Nephron (organoid): ENCODE data around the gene APBB1IP.
"Not testable (repeated sequence)": the region's sequence is repeated elsewhere in the genome, so short reads cannot be mapped to it uniquely, and the experiment has no call there.

Source experiments
- H3K27ac Mint-ChIP-seq, 3 experiments: 2 replicates each; pipeline ENCODE4 v1.8.0; 2020; ENCODE audit warnings: mixed read lengths in 3 of 3, mild to moderate bottlenecking in 2 of 3, moderate library complexity in 1 of 3
- H3K27me3 Mint-ChIP-seq: 2 replicates; pipeline ENCODE4 v1.8.0; 2021; ENCODE audit warnings: low read depth, mild to moderate bottlenecking, moderate library complexity, mixed read lengths
- H3K36me3 Mint-ChIP-seq: 2 replicates; pipeline ENCODE4 v1.8.0; 2020; ENCODE audit warnings: low read depth, mixed read lengths
- H3K4me1 Mint-ChIP-seq: 2 replicates; pipeline ENCODE4 v1.8.0; 2020; ENCODE audit warnings: mixed read lengths
- H3K4me3 Mint-ChIP-seq, 3 experiments: 2 replicates each; pipeline ENCODE4 v1.8.0; 2020; ENCODE audit warnings: mild to moderate bottlenecking in 3 of 3, mixed read lengths in 3 of 3, moderate library complexity in 2 of 3
- H3K9me3 Mint-ChIP-seq: 2 replicates; pipeline ENCODE4 v1.8.0; 2020; ENCODE audit warnings: mixed read lengths
- TF ChIP-seq, protein P1 (sequence below), 3 experiments: fragments of 200-600 bp; sonication (generic); IDR thresholded peaks; one replicate each; pipeline ENCODE4 v1.5.0; 2021; ENCODE audit warnings: antibody characterized with exemption in 3 of 3; ENCODE audit not compliant: unreplicated experiment in 3 of 3

The APBB1IP gene

GRCh38 chr10:26485150-26485941, 47.2 kb downstream of the APBB1IP start:
- Mint-ChIP-seq H3K36me3 (no peaks in the 10 kb centered on the region), H3K9me3 (no peaks in the 10 kb centered on the region), H3K27ac (peak overlapping the region in 1 of 3 experiments; percentile 1), H3K27me3 (no peaks in the 10 kb centered on the region), H3K4me1 (no peaks in the 10 kb centered on the region), H3K4me3 (no peak overlapping the region)
- TF ChIP-seq, protein P1, sequence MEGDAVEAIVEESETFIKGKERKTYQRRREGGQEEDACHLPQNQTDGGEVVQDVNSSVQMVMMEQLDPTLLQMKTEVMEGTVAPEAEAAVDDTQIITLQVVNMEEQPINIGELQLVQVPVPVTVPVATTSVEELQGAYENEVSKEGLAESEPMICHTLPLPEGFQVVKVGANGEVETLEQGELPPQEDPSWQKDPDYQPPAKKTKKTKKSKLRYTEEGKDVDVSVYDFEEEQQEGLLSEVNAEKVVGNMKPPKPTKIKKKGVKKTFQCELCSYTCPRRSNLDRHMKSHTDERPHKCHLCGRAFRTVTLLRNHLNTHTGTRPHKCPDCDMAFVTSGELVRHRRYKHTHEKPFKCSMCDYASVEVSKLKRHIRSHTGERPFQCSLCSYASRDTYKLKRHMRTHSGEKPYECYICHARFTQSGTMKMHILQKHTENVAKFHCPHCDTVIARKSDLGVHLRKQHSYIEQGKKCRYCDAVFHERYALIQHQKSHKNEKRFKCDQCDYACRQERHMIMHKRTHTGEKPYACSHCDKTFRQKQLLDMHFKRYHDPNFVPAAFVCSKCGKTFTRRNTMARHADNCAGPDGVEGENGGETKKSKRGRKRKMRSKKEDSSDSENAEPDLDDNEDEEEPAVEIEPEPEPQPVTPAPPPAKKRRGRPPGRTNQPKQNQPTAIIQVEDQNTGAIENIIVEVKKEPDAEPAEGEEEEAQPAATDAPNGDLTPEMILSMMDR (IDR thresholded peaks at IDR 0.05; ENCODE audit: unreplicated experiment in 3 of 3): no peak

- H3K27ac Mint-ChIP-seq: no peak overlapping the region
- H3K9me3 Mint-ChIP-seq: no peaks in the 10 kb centered on the region
These were observed 48.2 kb downstream of the APBB1IP start for GRCh38 chr10:26486304-26486703.

DNA sequence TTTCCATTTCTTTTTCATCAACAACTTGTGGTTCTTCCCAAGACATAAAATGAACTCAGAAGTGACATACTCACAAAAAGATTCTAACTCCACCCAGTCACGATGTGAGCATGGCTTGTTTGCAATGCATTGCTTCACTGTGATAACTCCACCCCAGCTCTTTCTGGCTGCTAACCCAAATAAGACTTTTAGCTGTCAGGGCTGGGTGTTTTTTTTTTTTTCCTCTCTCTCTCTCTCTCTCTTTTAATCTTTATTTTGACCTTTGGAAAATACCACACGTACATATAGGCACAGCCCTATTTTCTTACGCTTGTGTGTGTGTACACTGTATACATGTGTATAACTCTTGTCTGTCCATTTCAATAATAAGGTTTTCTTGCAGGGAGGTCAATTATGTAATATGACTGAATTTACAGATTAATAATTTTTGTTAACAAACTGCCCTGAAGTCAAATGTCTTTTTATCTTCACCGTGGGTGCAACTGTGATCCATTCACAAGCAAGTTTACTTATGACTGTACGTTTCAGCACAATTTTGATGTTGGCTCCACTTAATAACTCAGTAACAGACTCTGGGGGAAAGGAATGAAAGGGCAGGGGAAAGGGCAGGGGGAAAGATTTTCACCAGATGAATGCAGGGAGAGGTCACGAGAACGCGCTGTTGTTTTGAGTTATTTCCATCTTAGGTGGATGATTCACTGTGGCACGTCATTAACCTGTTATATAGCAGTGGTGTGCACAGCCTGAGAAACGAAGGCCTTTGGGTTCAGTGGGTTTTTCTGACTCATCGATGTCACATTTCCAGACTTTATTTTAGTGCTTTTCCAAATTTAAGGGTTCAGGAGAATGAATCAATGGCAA, 49.1 kb downstream of the APBB1IP start:
- Mint-ChIP-seq H3K4me1 (no peaks in the 10 kb centered on the region), H3K27ac (peak overlapping the region in 1 of 3 experiments; percentile 5), H3K9me3 (no peaks in the 10 kb centered on the region), H3K27me3 (no peaks in the 10 kb centered on the region), H3K4me3 (no peak overlapping the region), H3K36me3 (no peaks in the 10 kb centered on the region)
- TF ChIP-seq, protein P1 (IDR thresholded peaks at IDR 0.05; ENCODE audit: unreplicated experiment in 3 of 3): no peak

More at GRCh38 chr10:26486304-26486703, 48.2 kb downstream of the APBB1IP start:
- Mint-ChIP-seq H3K4me1 (no peaks in the 10 kb centered on the region), H3K36me3 (no peaks in the 10 kb centered on the region), H3K27me3 (no peaks in the 10 kb centered on the region), H3K4me3 (no peak overlapping the region)
- TF ChIP-seq, protein P1 (IDR thresholded peaks at IDR 0.05; ENCODE audit: unreplicated experiment in 3 of 3): no peak

GRCh38 chr10:26488344-26488743, 50.2 kb downstream of the APBB1IP start:
- H3K9me3 Mint-ChIP-seq: no peaks in the 10 kb centered on the region
- no peak overlapping the region for H3K4me3 Mint-ChIP-seq
- no peak overlapping the region for H3K27ac Mint-ChIP-seq
- no peaks in the 10 kb centered on the region for H3K36me3 Mint-ChIP-seq
- H3K27me3 Mint-ChIP-seq: no peaks in the 10 kb centered on the region
- TF ChIP-seq, protein P1 (IDR thresholded peaks at IDR 0.05; ENCODE audit: unreplicated experiment in 3 of 3): no peak
- H3K4me1 Mint-ChIP-seq: no peaks in the 10 kb centered on the region

DNA sequence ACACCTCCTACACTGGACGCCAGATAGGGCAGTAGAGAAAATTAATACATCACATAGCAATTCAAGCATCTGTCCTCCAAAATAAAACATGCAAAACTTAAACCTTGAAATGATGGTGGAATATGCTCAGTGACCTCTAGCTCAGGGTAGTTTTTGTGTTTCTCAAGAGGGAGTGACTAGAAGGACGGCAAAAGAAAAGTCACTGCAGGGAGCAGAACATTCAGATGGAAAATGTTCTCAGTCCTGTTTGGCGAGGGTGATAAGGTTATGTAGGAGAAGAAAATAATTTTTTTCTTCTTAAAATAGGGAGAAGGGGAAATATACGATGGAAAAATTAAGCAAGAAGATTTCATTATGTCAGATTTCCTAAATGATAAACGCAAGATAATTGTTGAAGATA, 50.9 kb downstream of the APBB1IP start:
- Mint-ChIP-seq H3K36me3 (no peaks in the 10 kb centered on the region), H3K4me3 (no peak overlapping the region), H3K9me3 (no peaks in the 10 kb centered on the region), H3K27me3 (no peaks in the 10 kb centered on the region), H3K27ac (no peak overlapping the region), H3K4me1 (no peaks in the 10 kb centered on the region)
- TF ChIP-seq, protein P1 (IDR thresholded peaks at IDR 0.05; ENCODE audit: unreplicated experiment in 3 of 3): no peak

DNA sequence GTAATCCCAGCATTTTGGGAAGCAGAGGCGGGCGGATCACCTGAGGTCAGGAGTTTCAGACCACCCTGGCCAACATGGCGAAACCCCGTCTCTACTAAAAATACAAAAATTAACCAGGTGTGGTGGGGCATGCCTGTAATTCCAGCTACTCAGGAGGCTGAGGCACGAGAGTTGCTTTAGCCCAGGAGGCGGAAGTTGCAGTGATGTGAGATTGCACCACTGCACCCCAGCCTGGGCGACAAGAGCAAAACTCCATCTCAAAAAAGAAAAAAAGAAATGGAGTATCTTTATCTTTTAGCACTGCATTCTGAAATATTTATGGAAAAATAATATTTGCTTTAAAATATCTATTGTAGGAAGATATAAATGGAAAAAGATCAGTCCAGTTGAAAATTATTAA, 52.2 kb downstream of the APBB1IP start:
- not testable (repeated sequence) for H3K27ac Mint-ChIP-seq, H3K9me3 Mint-ChIP-seq, H3K27me3 Mint-ChIP-seq, H3K4me1 Mint-ChIP-seq, H3K36me3 Mint-ChIP-seq, H3K4me3 Mint-ChIP-seq
